Measurements from ENCODE around the gene PSKH1.
A peak's percentile ranks its signal among the peaks of the same experiment; 100 is the strongest.

Gene PSKH1

DNA sequence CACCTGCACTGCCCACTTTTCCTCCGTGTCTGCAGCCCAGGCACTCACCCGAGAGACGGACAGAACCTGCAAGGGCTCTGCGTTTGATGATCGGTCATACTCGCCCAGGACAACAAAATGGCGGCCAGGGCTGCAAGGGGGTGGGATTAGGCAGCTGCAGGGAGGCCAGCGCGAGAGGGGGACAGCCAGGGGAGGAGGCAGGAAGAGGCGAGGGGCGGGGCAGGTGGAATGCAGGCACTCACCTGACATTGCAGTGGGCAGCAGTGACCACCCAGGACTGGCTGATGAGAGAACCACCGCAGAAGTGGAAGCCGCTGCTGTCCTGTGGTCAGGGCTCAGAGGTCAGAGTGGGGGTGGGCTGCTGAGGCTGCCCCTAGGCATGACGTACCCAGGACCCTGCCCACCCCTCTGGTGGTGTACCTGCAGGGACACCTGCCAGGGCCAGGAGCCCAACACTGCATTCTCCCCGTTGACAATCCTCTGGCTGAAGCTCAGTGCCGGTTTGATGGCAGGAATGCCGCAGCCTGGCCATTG is 37.7 kb downstream of the PSKH1 start:
- Histone ChIP-seq H3K18ac (ENCODE audit: low read length) (no peak overlapping the region), H3K23ac (ENCODE audit: low read length) (no peak overlapping the region), H3K79me1 (ENCODE audit: low read length) (peaks cover under 1% of the 10 kb centered on the region), H3K36me3 (ENCODE audit: control insufficient read depth in 1 of 2, insufficient read depth in 2 of 2, low read length in 2 of 2) (peaks cover 9 to 11% of the 10 kb centered on the region in 2 experiments), H3K9me3 (ENCODE audit: insufficient read depth, low read depth, low read length) (peaks cover 6% of the 10 kb centered on the region), H3K9ac (ENCODE audit: low read length) (no peak overlapping the region), H3K27me3 (ENCODE audit: insufficient read depth, low read length) (no peaks in the 10 kb centered on the region), H2AFZ (ENCODE audit: insufficient read depth, low read length, poor library complexity) (no peak overlapping the region), H2AK5ac (ENCODE audit: low read length) (no peak overlapping the region), H2BK5ac (ENCODE audit: low read depth, low read length, poor library complexity) (no peak overlapping the region), H3K27ac (ENCODE audit: low read depth, low read length) (no peak overlapping the region), H3K14ac (ENCODE audit: low read length) (no peak overlapping the region), H3K4me3 (ENCODE audit: low read depth, low read length) (no peak overlapping the region), H3K4me1 (ENCODE audit: control insufficient read depth in 1 of 2, insufficient read depth in 2 of 2, low read length in 2 of 2) (peaks cover 9 to 10% of the 10 kb centered on the region in 2 experiments), H2BK12ac (ENCODE audit: low read length) (no peak overlapping the region), H4K12ac (ENCODE audit: low read depth, low read length) (no peak overlapping the region), H2BK120ac (ENCODE audit: insufficient read depth, low read length, poor library complexity) (no peak overlapping the region), H4K8ac (ENCODE audit: low read depth, low read length) (no peak overlapping the region), H3K4me2 (ENCODE audit: low read length) (no peak overlapping the region), H3K79me2 (ENCODE audit: control insufficient read depth, insufficient read depth, low read length, poor library complexity) (no peaks in the 10 kb centered on the region), H3K4ac (ENCODE audit: low read depth, low read length) (no peak overlapping the region), H4K91ac (ENCODE audit: low read depth, low read length) (no peak overlapping the region)
- WGBS (ENCODE audit: extremely low coverage, insufficient coverage, insufficient read length): no CpG with 5 or more reads among the region's 17 CpGs
- DNase-seq: no peak

GRCh38 chr16:67931712-67932461 is 38.8 kb downstream of the PSKH1 start, which contains the start of gene CTRL:
TSS of gene CTRL (minus strand) at chr16:67931862. CDS start at chr16:67931852, 10 bp downstream.
- H3K4me2 ChIP-seq (ENCODE audit: low read length): no peak within 1 kb of the TSS
- H3K14ac ChIP-seq (ENCODE audit: low read length): no peak within 1 kb of the TSS
- H2AK5ac ChIP-seq (ENCODE audit: low read length): no peak within 1 kb of the TSS
- no peak within 1 kb of the TSS for H4K12ac ChIP-seq (ENCODE audit: low read depth, low read length)
- peaks cover 9 to 11% of the 10 kb centered on the region in 2 experiments for H3K36me3 ChIP-seq (ENCODE audit: control insufficient read depth in 1 of 2, insufficient read depth in 2 of 2, low read length in 2 of 2)
- no peak within 1 kb of the TSS for H2BK120ac ChIP-seq (ENCODE audit: insufficient read depth, low read length, poor library complexity)
- no peak within 1 kb of the TSS for H3K27ac ChIP-seq (ENCODE audit: low read depth, low read length)
- DNase-seq: peak in 1 of 2 donors; percentile 39
- no CpG with 5 or more reads among the region's 15 CpGs for WGBS (ENCODE audit: extremely low coverage, insufficient coverage, insufficient read length)
- no peak within 1 kb of the TSS for H2BK12ac ChIP-seq (ENCODE audit: low read length)
- H3K79me2 ChIP-seq (ENCODE audit: control insufficient read depth, insufficient read depth, low read length, poor library complexity): peaks cover 8% of the 10 kb centered on the region
- no peak within 1 kb of the TSS for H4K91ac ChIP-seq (ENCODE audit: low read depth, low read length)
- H4K8ac ChIP-seq (ENCODE audit: low read depth, low read length): no peak within 1 kb of the TSS
- peaks cover 11 to 12% of the 10 kb centered on the region in 2 experiments for H3K4me1 ChIP-seq (ENCODE audit: control insufficient read depth in 1 of 2, insufficient read depth in 2 of 2, low read length in 2 of 2)
- peaks cover 6% of the 10 kb centered on the region for H3K9me3 ChIP-seq (ENCODE audit: insufficient read depth, low read depth, low read length)
- no peaks in the 10 kb centered on the region for H3K27me3 ChIP-seq (ENCODE audit: insufficient read depth, low read length)
- no peak within 1 kb of the TSS for H2AFZ ChIP-seq (ENCODE audit: insufficient read depth, low read length, poor library complexity)
- H2BK5ac ChIP-seq (ENCODE audit: low read depth, low read length, poor library complexity): no peak within 1 kb of the TSS
- no peak within 1 kb of the TSS for H3K9ac ChIP-seq (ENCODE audit: low read length)
- H3K23ac ChIP-seq (ENCODE audit: low read length): no peak within 1 kb of the TSS
- H3K4ac ChIP-seq (ENCODE audit: low read depth, low read length): no peak within 1 kb of the TSS
- H3K18ac ChIP-seq (ENCODE audit: low read length): no peak within 1 kb of the TSS
- peaks cover 11% of the 10 kb centered on the region for H3K79me1 ChIP-seq (ENCODE audit: low read length)
- H3K4me3 ChIP-seq (ENCODE audit: low read depth, low read length): no peak within 1 kb of the TSS

GRCh38 chr16:67932462-67932840 is 39.4 kb downstream of the PSKH1 start:
- Histone ChIP-seq H3K23ac (ENCODE audit: low read length) (no peak overlapping the region), H2BK5ac (ENCODE audit: low read depth, low read length, poor library complexity) (no peak overlapping the region), H3K36me3 (ENCODE audit: control insufficient read depth in 1 of 2, insufficient read depth in 2 of 2, low read length in 2 of 2) (peaks cover 7% of the 10 kb centered on the region in 2 experiments), H4K91ac (ENCODE audit: low read depth, low read length) (no peak overlapping the region), H3K9me3 (ENCODE audit: insufficient read depth, low read depth, low read length) (peaks cover 4% of the 10 kb centered on the region), H4K8ac (ENCODE audit: low read depth, low read length) (no peak overlapping the region), H2BK120ac (ENCODE audit: insufficient read depth, low read length, poor library complexity) (no peak overlapping the region), H2BK12ac (ENCODE audit: low read length) (no peak overlapping the region), H3K4me3 (ENCODE audit: low read depth, low read length) (no peak overlapping the region), H3K18ac (ENCODE audit: low read length) (no peak overlapping the region), H3K9ac (ENCODE audit: low read length) (no peak overlapping the region), H2AK5ac (ENCODE audit: low read length) (no peak overlapping the region), H3K27ac (ENCODE audit: low read depth, low read length) (no peak overlapping the region), H3K4me1 (ENCODE audit: control insufficient read depth in 1 of 2, insufficient read depth in 2 of 2, low read length in 2 of 2) (peaks cover 16 to 17% of the 10 kb centered on the region in 2 experiments), H3K4me2 (ENCODE audit: low read length) (no peak overlapping the region), H4K12ac (ENCODE audit: low read depth, low read length) (no peak overlapping the region), H3K79me1 (ENCODE audit: low read length) (peaks cover 12% of the 10 kb centered on the region), H3K79me2 (ENCODE audit: control insufficient read depth, insufficient read depth, low read length, poor library complexity) (peaks cover 10% of the 10 kb centered on the region), H3K27me3 (ENCODE audit: insufficient read depth, low read length) (no peaks in the 10 kb centered on the region), H3K4ac (ENCODE audit: low read depth, low read length) (no peak overlapping the region), H2AFZ (ENCODE audit: insufficient read depth, low read length, poor library complexity) (no peak overlapping the region), H3K14ac (ENCODE audit: low read length) (no peak overlapping the region)
- no peak for DNase-seq
- no CpG with 5 or more reads among the region's 4 CpGs for WGBS (ENCODE audit: extremely low coverage, insufficient coverage, insufficient read length)

DNA sequence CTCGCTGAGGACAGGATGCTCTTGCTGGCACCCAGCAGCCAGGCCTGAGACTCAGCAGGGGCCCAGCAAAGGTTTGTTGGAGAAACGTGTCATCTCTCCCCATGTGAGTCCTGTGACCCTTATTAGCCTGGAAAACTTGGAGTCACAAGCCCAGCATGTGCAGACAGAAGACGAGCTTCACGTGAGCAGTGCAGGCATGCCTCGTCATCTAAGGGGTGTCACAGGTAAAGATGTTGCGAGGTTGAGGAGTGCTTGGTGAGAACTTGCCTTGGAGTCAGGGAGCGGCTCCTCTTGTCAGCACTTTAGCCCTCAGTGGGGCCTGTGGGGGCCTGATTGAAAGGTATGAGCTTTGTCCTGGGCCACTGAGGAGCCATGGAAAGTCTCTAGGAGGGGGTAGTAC is 40.8 kb downstream of the PSKH1 start:
- no peak overlapping the region for H3K14ac ChIP-seq (ENCODE audit: low read length)
- H4K8ac ChIP-seq (ENCODE audit: low read depth, low read length): no peak overlapping the region
- WGBS (ENCODE audit: extremely low coverage, insufficient coverage, insufficient read length): no CpG with 5 or more reads among the region's 7 CpGs
- no peak overlapping the region for H3K4me3 ChIP-seq (ENCODE audit: low read depth, low read length)
- no peak overlapping the region for H3K23ac ChIP-seq (ENCODE audit: low read length)
- no peak overlapping the region for H2BK120ac ChIP-seq (ENCODE audit: insufficient read depth, low read length, poor library complexity)
- H3K27ac ChIP-seq (ENCODE audit: low read depth, low read length): no peak overlapping the region
- no peak overlapping the region for H4K91ac ChIP-seq (ENCODE audit: low read depth, low read length)
- no peak overlapping the region for H3K9ac ChIP-seq (ENCODE audit: low read length)
- DNase-seq: no peak
- H2BK5ac ChIP-seq (ENCODE audit: low read depth, low read length, poor library complexity): no peak overlapping the region
- H3K79me2 ChIP-seq (ENCODE audit: control insufficient read depth, insufficient read depth, low read length, poor library complexity): peaks cover 10% of the 10 kb centered on the region
- no peak overlapping the region for H2BK12ac ChIP-seq (ENCODE audit: low read length)
- H2AFZ ChIP-seq (ENCODE audit: insufficient read depth, low read length, poor library complexity): no peak overlapping the region
- H3K4ac ChIP-seq (ENCODE audit: low read depth, low read length): no peak overlapping the region
- no peak overlapping the region for H2AK5ac ChIP-seq (ENCODE audit: low read length)
- H4K12ac ChIP-seq (ENCODE audit: low read depth, low read length): no peak overlapping the region
- H3K4me1 ChIP-seq (ENCODE audit: control insufficient read depth in 1 of 2, insufficient read depth in 2 of 2, low read length in 2 of 2): peaks cover 16 to 17% of the 10 kb centered on the region in 2 experiments
- no peak overlapping the region for H3K4me2 ChIP-seq (ENCODE audit: low read length)
- no peaks in the 10 kb centered on the region for H3K27me3 ChIP-seq (ENCODE audit: insufficient read depth, low read length)
- H3K79me1 ChIP-seq (ENCODE audit: low read length): peaks cover 12% of the 10 kb centered on the region
- H3K18ac ChIP-seq (ENCODE audit: low read length): no peak overlapping the region
- H3K9me3 ChIP-seq (ENCODE audit: insufficient read depth, low read depth, low read length): peaks cover 2% of the 10 kb centered on the region
- peaks cover 0 to 2% of the 10 kb centered on the region in 2 experiments for H3K36me3 ChIP-seq (ENCODE audit: control insufficient read depth in 1 of 2, insufficient read depth in 2 of 2, low read length in 2 of 2)

All from trophoblast cell (in vitro differentiated cells and primary cell).